ENCODE measurements around the gene SACM1L. TPM values are rescaled to one million over a fixed set of nuclear protein-coding genes. Genes with fewer than 3 reads are reported as not detected.
A peak's percentile ranks its signal among the peaks of the same experiment; 100 is the strongest.

Gene SACM1L
- total RNA-seq, 1 donor, result 28.6 TPM

DNA sequence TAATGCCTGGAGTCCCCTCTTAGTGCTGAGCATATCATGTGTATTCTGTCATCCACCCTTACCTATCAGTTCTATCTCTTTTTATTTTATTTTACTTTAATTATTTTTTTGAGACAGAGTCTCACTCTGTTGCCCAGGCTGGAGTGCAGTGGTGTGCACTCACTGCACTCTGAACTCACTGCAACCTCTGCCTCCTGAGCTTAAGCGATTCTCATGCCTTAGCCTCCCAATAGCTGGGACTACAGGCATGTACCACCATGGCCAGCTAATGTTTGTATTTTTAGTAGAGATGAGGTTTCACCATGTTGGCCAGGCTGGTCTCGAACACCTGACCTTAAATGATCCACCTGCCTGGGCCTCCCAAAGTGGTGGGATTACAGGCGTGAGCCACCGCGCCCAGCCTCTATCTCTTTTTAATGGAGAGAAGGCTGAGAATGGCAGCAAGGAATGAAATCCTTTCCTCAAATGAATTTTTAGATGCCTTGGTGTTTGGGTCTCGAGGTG lies 11.4 kb downstream of the SACM1L start:
- no peaks in the 10 kb centered on the region for H3K27me3 ChIP-seq (ENCODE audit: insufficient read depth, low read length)
- no peak for DNase-seq (ENCODE audit: insufficient read length, low spot score, missing footprints)
- peaks cover 10% of the 10 kb centered on the region for H3K36me3 ChIP-seq (ENCODE audit: insufficient read depth, low read length)
- peaks cover 16% of the 10 kb centered on the region for H4K20me1 ChIP-seq (ENCODE audit: insufficient read depth, low read length)
- TF ChIP-seq, protein P1, sequence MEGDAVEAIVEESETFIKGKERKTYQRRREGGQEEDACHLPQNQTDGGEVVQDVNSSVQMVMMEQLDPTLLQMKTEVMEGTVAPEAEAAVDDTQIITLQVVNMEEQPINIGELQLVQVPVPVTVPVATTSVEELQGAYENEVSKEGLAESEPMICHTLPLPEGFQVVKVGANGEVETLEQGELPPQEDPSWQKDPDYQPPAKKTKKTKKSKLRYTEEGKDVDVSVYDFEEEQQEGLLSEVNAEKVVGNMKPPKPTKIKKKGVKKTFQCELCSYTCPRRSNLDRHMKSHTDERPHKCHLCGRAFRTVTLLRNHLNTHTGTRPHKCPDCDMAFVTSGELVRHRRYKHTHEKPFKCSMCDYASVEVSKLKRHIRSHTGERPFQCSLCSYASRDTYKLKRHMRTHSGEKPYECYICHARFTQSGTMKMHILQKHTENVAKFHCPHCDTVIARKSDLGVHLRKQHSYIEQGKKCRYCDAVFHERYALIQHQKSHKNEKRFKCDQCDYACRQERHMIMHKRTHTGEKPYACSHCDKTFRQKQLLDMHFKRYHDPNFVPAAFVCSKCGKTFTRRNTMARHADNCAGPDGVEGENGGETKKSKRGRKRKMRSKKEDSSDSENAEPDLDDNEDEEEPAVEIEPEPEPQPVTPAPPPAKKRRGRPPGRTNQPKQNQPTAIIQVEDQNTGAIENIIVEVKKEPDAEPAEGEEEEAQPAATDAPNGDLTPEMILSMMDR (IDR thresholded peaks at IDR 0.05; ENCODE audit: extremely low read depth, low read depth, low read length), result no peak
- H2AFZ ChIP-seq (ENCODE audit: low read length), result no peak overlapping the region
- H3K4me1 ChIP-seq (ENCODE audit: insufficient read depth, low read length), result peaks cover 4% of the 10 kb centered on the region
- no peak overlapping the region for H3K4me3 ChIP-seq (ENCODE audit: insufficient read depth, low read length)
- H3K9me3 ChIP-seq (ENCODE audit: low read depth, low read length), result no peaks in the 10 kb centered on the region
- H3K4me2 ChIP-seq (ENCODE audit: insufficient read depth, low read length), result no peak overlapping the region
- no peak overlapping the region for H3K27ac ChIP-seq (ENCODE audit: low read depth, low read length)
- H3K79me2 ChIP-seq (ENCODE audit: insufficient read depth, low read length), result peaks cover 85% of the 10 kb centered on the region

DNA sequence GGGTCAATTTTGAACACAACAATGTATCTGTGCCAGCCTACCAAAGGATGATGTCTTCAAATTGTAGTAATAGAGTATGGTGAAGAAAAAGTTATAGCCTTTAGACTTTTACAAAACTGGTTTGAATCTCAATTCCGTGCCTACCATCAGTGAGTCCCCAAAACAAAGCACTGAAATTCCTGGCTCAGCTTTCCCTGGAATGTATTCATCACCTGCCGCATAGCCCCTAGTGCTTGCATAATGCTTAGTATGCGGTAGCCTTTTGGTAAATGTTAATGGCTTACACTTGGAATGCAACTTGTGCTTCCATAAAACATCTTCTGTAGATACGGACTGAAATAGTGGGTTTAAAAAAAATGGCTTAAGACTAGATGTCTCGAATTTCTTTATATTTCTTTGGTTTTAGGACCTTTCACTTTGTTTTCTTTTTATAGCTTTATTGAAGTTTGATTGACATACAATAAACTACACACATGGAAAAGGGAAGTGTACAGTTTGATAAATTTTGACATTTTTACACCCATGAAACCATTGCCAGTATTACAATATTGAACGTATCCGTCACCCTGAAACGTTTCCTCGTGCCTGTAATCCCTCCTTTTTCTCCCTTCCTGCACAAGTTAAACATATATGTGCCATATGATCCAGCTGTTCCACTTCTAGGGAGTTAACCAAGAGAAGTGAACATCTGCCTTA lies 12.1 kb downstream of the SACM1L start:
- H3K4me3 ChIP-seq (ENCODE audit: insufficient read depth, low read length), result no peak overlapping the region
- H4K20me1 ChIP-seq (ENCODE audit: insufficient read depth, low read length), result peaks cover 16% of the 10 kb centered on the region
- H3K79me2 ChIP-seq (ENCODE audit: insufficient read depth, low read length), result peaks cover 82% of the 10 kb centered on the region
- no peaks in the 10 kb centered on the region for H3K27me3 ChIP-seq (ENCODE audit: insufficient read depth, low read length)
- TF ChIP-seq, protein P1 (IDR thresholded peaks at IDR 0.05; ENCODE audit: extremely low read depth, low read depth, low read length), result no peak
- no peaks in the 10 kb centered on the region for H3K9me3 ChIP-seq (ENCODE audit: low read depth, low read length)
- peaks cover 4% of the 10 kb centered on the region for H3K4me1 ChIP-seq (ENCODE audit: insufficient read depth, low read length)
- DNase-seq (ENCODE audit: insufficient read length, low spot score, missing footprints), result peak; percentile 35
- H3K36me3 ChIP-seq (ENCODE audit: insufficient read depth, low read length), result peaks cover 13% of the 10 kb centered on the region
- no peak overlapping the region for H3K27ac ChIP-seq (ENCODE audit: low read depth, low read length)
- H3K4me2 ChIP-seq (ENCODE audit: insufficient read depth, low read length), result no peak overlapping the region
- no peak overlapping the region for H2AFZ ChIP-seq (ENCODE audit: low read length)

- peaks cover 40% of the 10 kb centered on the region for H3K36me3 ChIP-seq (ENCODE audit: insufficient read depth, low read length)
- H3K4me2 ChIP-seq (ENCODE audit: insufficient read depth, low read length), result no peak overlapping the region
- TF ChIP-seq, protein P1 (IDR thresholded peaks at IDR 0.05; ENCODE audit: extremely low read depth, low read depth, low read length), result no peak
- no peak overlapping the region for H2AFZ ChIP-seq (ENCODE audit: low read length)
- no peaks in the 10 kb centered on the region for H3K27me3 ChIP-seq (ENCODE audit: insufficient read depth, low read length)
- DNase-seq (ENCODE audit: insufficient read length, low spot score, missing footprints), result no peak
- peaks cover 4% of the 10 kb centered on the region for H3K4me1 ChIP-seq (ENCODE audit: insufficient read depth, low read length)
- no peak overlapping the region for H3K4me3 ChIP-seq (ENCODE audit: insufficient read depth, low read length)
- H3K79me2 ChIP-seq (ENCODE audit: insufficient read depth, low read length), result peaks cover 54% of the 10 kb centered on the region
- no peaks in the 10 kb centered on the region for H3K9me3 ChIP-seq (ENCODE audit: low read depth, low read length)
- no peak overlapping the region for H3K27ac ChIP-seq (ENCODE audit: low read depth, low read length)
- peaks cover 11% of the 10 kb centered on the region for H4K20me1 ChIP-seq (ENCODE audit: insufficient read depth, low read length)
Observed at GRCh38 chr3:45704301-45704943, 15.2 kb downstream of the SACM1L start.

Measured in osteoblast (primary cell).